ENCODE data around the gene RASL10B.

The RASL10B gene

GRCh38 chr17:35773129-35773528, 41.7 kb downstream of the RASL10B start:
- Mint-ChIP-seq H3K4me1 (ENCODE audit: low read depth) (peaks cover 22% of the 10 kb centered on the region), H3K9me3 (no peaks in the 10 kb centered on the region), H3K4me3 (no peak overlapping the region), H3K36me3 (ENCODE audit: low read depth) (no peaks in the 10 kb centered on the region), H3K27ac (no peak overlapping the region), H3K27me3 (peaks cover 32% of the 10 kb centered on the region)
- intact Hi-C loops (cut with micrococcal nuclease): no loop called here

GRCh38 chr17:35773679-35774425, 42.4 kb downstream of the RASL10B start:
- Mint-ChIP-seq H3K27ac (no peak overlapping the region), H3K36me3 (ENCODE audit: low read depth) (no peaks in the 10 kb centered on the region), H3K4me3 (no peak overlapping the region), H3K9me3 (no peaks in the 10 kb centered on the region), H3K4me1 (ENCODE audit: low read depth) (peaks cover 24% of the 10 kb centered on the region), H3K27me3 (peaks cover 35% of the 10 kb centered on the region)
- intact Hi-C loops (cut with micrococcal nuclease): no loop called here

GRCh38 chr17:35774499-35774898, 43.1 kb downstream of the RASL10B start:
- Mint-ChIP-seq H3K9me3 (no peaks in the 10 kb centered on the region), H3K27me3 (peaks cover 36% of the 10 kb centered on the region), H3K27ac (no peak overlapping the region), H3K4me3 (no peak overlapping the region), H3K4me1 (ENCODE audit: low read depth) (peaks cover 24% of the 10 kb centered on the region), H3K36me3 (ENCODE audit: low read depth) (no peaks in the 10 kb centered on the region)
- intact Hi-C loops (cut with micrococcal nuclease): no loop called here

- H3K4me3 Mint-ChIP-seq: no peak overlapping the region
- peaks cover 36% of the 10 kb centered on the region for H3K27me3 Mint-ChIP-seq
- no peaks in the 10 kb centered on the region for H3K36me3 Mint-ChIP-seq (ENCODE audit: low read depth)
- intact Hi-C loops (cut with micrococcal nuclease): no loop called here
- H3K27ac Mint-ChIP-seq: no peak overlapping the region
- H3K9me3 Mint-ChIP-seq: no peaks in the 10 kb centered on the region
- peaks cover 24% of the 10 kb centered on the region for H3K4me1 Mint-ChIP-seq (ENCODE audit: low read depth)
Measured at GRCh38 chr17:35775039-35775438, 43.6 kb downstream of the RASL10B start.

GRCh38 chr17:35775583-35775982, 44.1 kb downstream of the RASL10B start:
- intact Hi-C loops (cut with micrococcal nuclease): no loop called here
- Mint-ChIP-seq H3K36me3 (ENCODE audit: low read depth) (no peaks in the 10 kb centered on the region), H3K27ac (no peak overlapping the region), H3K4me1 (ENCODE audit: low read depth) (peaks cover 24% of the 10 kb centered on the region), H3K27me3 (peaks cover 38% of the 10 kb centered on the region), H3K9me3 (no peaks in the 10 kb centered on the region), H3K4me3 (no peak overlapping the region)

GRCh38 chr17:35778641-35779196, 47.3 kb downstream of the RASL10B start:
- intact Hi-C loops (cut with micrococcal nuclease): no loop called here
- H3K27me3 Mint-ChIP-seq: peaks cover 36% of the 10 kb centered on the region

GRCh38 chr17:35780950-35781349, 49.5 kb downstream of the RASL10B start:
- no peak overlapping the region for H3K4me3 Mint-ChIP-seq
- H3K9me3 Mint-ChIP-seq: no peaks in the 10 kb centered on the region
- peaks cover 24% of the 10 kb centered on the region for H3K27me3 Mint-ChIP-seq
- H3K4me1 Mint-ChIP-seq (ENCODE audit: low read depth): peaks cover 19% of the 10 kb centered on the region
- no peaks in the 10 kb centered on the region for H3K36me3 Mint-ChIP-seq (ENCODE audit: low read depth)
- intact Hi-C loops (cut with micrococcal nuclease): no loop called here
- H3K27ac Mint-ChIP-seq: no peak overlapping the region

More at GRCh38 chr17:35778641-35779196, 47.3 kb downstream of the RASL10B start:
- Mint-ChIP-seq H3K27ac (no peak overlapping the region), H3K4me3 (no peak overlapping the region), H3K4me1 (ENCODE audit: low read depth) (peaks cover 24% of the 10 kb centered on the region), H3K9me3 (no peaks in the 10 kb centered on the region), H3K36me3 (ENCODE audit: low read depth) (no peaks in the 10 kb centered on the region)

- Mint-ChIP-seq H3K4me1 (ENCODE audit: low read depth) (peaks cover 6% of the 10 kb centered on the region), H3K4me3 (no peak overlapping the region), H3K36me3 (ENCODE audit: low read depth) (no peaks in the 10 kb centered on the region), H3K9me3 (no peaks in the 10 kb centered on the region), H3K27me3 (peaks cover 33% of the 10 kb centered on the region), H3K27ac (no peak overlapping the region)
- intact Hi-C loops (cut with micrococcal nuclease): no loop called here
Measured at GRCh38 chr17:35784895-35785294, 53.5 kb downstream of the RASL10B start.

GRCh38 chr17:35786941-35787432, 55.5 kb downstream of the RASL10B start:
- Mint-ChIP-seq H3K36me3 (ENCODE audit: low read depth) (no peaks in the 10 kb centered on the region), H3K27me3 (peaks cover 29% of the 10 kb centered on the region), H3K9me3 (no peaks in the 10 kb centered on the region), H3K4me3 (no peak overlapping the region), H3K4me1 (ENCODE audit: low read depth) (peaks cover 6% of the 10 kb centered on the region), H3K27ac (no peak overlapping the region)
- intact Hi-C loops (cut with micrococcal nuclease): no loop called here

- Mint-ChIP-seq H3K4me1 (ENCODE audit: low read depth) (peaks cover 6% of the 10 kb centered on the region), H3K36me3 (ENCODE audit: low read depth) (no peaks in the 10 kb centered on the region), H3K4me3 (no peak overlapping the region), H3K27ac (no peak overlapping the region), H3K9me3 (no peaks in the 10 kb centered on the region), H3K27me3 (peaks cover 40% of the 10 kb centered on the region)
- intact Hi-C loops (cut with micrococcal nuclease): no loop called here
Measured at GRCh38 chr17:35788477-35789368, 57.3 kb downstream of the RASL10B start.

GRCh38 chr17:35790841-35791240, 59.4 kb downstream of the RASL10B start:
- peaks cover 59% of the 10 kb centered on the region for H3K27me3 Mint-ChIP-seq
- intact Hi-C loops (cut with micrococcal nuclease): no loop called here
- H3K4me1 Mint-ChIP-seq (ENCODE audit: low read depth): peaks cover 18% of the 10 kb centered on the region
- H3K27ac Mint-ChIP-seq: no peak overlapping the region
- H3K4me3 Mint-ChIP-seq: no peak overlapping the region
- no peaks in the 10 kb centered on the region for H3K36me3 Mint-ChIP-seq (ENCODE audit: low read depth)
- H3K9me3 Mint-ChIP-seq: no peaks in the 10 kb centered on the region

GRCh38 chr17:35791681-35792350, 60.4 kb downstream of the RASL10B start:
- Mint-ChIP-seq H3K4me3 (no peak overlapping the region), H3K9me3 (no peaks in the 10 kb centered on the region), H3K27me3 (peaks cover 68% of the 10 kb centered on the region), H3K4me1 (ENCODE audit: low read depth) (peaks cover 22% of the 10 kb centered on the region), H3K27ac (no peak overlapping the region), H3K36me3 (ENCODE audit: low read depth) (no peaks in the 10 kb centered on the region)
- intact Hi-C loops (cut with micrococcal nuclease): no loop called here
